CD4-positive, CD25-positive, alpha-beta regulatory T cell (primary cell): ENCODE results near the gene SNX5. TPM values are rescaled to one million over a fixed set of nuclear protein-coding genes. Genes with fewer than 3 reads are reported as not detected.

Experiments
- ATAC-seq, 2 donors: fragments of 150-1000 bp; cut with Tn5 transposase; one replicate each; pipeline ENCODE4 v1.10.0; 2021; ENCODE audit warnings: low read depth in 2 of 2, moderate number of reproducible peaks in 2 of 2, moderate library complexity in 1 of 2
- DNase-seq, 3 donors: peaks; one replicate each; pipeline versions ENCODE4 v3.0.0 to v3.0.0-alpha.2; 2012 to 2022; ENCODE audit warnings: mixed read lengths in 1 of 3
- H3K27ac ChIP-seq: one replicate; pipeline ENCODE4 v1.7.0; 2013; ENCODE audit warnings: mild to moderate bottlenecking, low read length; ENCODE audit not compliant: insufficient read depth, poor library complexity, severe bottlenecking
- H3K27me3 ChIP-seq: one replicate; pipeline ENCODE4 v1.7.0; 2013; ENCODE audit warnings: low read length; ENCODE audit not compliant: control insufficient read depth, insufficient read depth
- H3K36me3 ChIP-seq: one replicate; pipeline ENCODE4 v1.7.0; 2013; ENCODE audit warnings: mild to moderate bottlenecking, low read length, moderate library complexity; ENCODE audit not compliant: control insufficient read depth, insufficient read depth
- H3K4me1 ChIP-seq: 2 replicates; pipeline ENCODE4 v1.7.0; 2013; ENCODE audit warnings: mild to moderate bottlenecking, low read length; ENCODE audit not compliant: insufficient read depth, control insufficient read depth, poor library complexity, severe bottlenecking
- H3K4me3 ChIP-seq: one replicate; pipeline ENCODE4 v1.7.0; 2013; ENCODE audit warnings: low read depth, mild to moderate bottlenecking, low read length, moderate library complexity
- H3K9me3 ChIP-seq, 2 experiments: 1 replicate in 1 of 2; 2 replicates in 1 of 2; pipeline ENCODE4 v1.7.0; 2013; ENCODE audit warnings: low read length in 2 of 2, mild to moderate bottlenecking in 1 of 2, moderate library complexity in 1 of 2; ENCODE audit not compliant: control insufficient read depth in 2 of 2
- H3K27ac Mint-ChIP-seq, 3 donors: one replicate each; pipeline ENCODE4 v1.8.0; 2020 to 2022; ENCODE audit warnings: mild to moderate bottlenecking in 3 of 3, mixed read lengths in 3 of 3, moderate library complexity in 2 of 3
- H3K27me3 Mint-ChIP-seq: one replicate; pipeline ENCODE4 v1.8.0; 2022; ENCODE audit warnings: mild to moderate bottlenecking, mixed read lengths
- H3K36me3 Mint-ChIP-seq: one replicate; pipeline ENCODE4 v1.8.0; 2020; ENCODE audit warnings: mixed read lengths
- H3K4me1 Mint-ChIP-seq, 4 donors: one replicate each; pipeline ENCODE4 v1.8.0; 2020 to 2022; ENCODE audit warnings: mixed read lengths in 4 of 4, mild to moderate bottlenecking in 1 of 4
- H3K4me3 Mint-ChIP-seq, 4 donors: one replicate each; pipeline ENCODE4 v1.8.0; 2020 to 2022; ENCODE audit warnings: mild to moderate bottlenecking in 4 of 4, mixed read lengths in 4 of 4, moderate library complexity in 3 of 4
- H3K9me3 Mint-ChIP-seq, 7 donors: one replicate each; pipeline ENCODE4 v1.8.0; 2020 to 2022; ENCODE audit warnings: mixed read lengths in 7 of 7, mild to moderate bottlenecking in 3 of 7, moderate library complexity in 2 of 7
- polyA plus RNA-seq, 4 donors: library from polyadenylated mRNA; unstranded; fragments of 300-500 nt; fragmentation: Illumina TruSeq; gene quantifications; one replicate each; pipeline ENCODE4 v1.2.3, GENCODE V29; 2021
- total RNA-seq: library from RNA; stranded (reverse); gene quantifications from one replicate; pipeline ENCODE4 v1.2.3, GENCODE V29; 2022

The SNX5 gene
- total and polyA plus RNA-seq, 5 donors from 2014 or later = 71.9 to 82.8 (median 78.6) TPM

- Histone ChIP-seq H3K27ac (no peak overlapping the region), H3K27me3 (no peaks in the 10 kb centered on the region), H3K9me3 (no peaks in the 10 kb centered on the region), H3K4me1 (peaks cover 10% of the 10 kb centered on the region), H3K4me3 (no peak overlapping the region), H3K36me3 (peaks cover 55% of the 10 kb centered on the region)
- H3K4me3 Mint-ChIP-seq = no peak overlapping the region
- DNase-seq (no peak), ATAC-seq (no peak)
- peaks cover 0 to 13% (median 10%) of the 10 kb centered on the region in 4 donors for H3K4me1 Mint-ChIP-seq
- H3K36me3 Mint-ChIP-seq = peaks cover 21% of the 10 kb centered on the region
- H3K27me3 Mint-ChIP-seq = no peaks in the 10 kb centered on the region
- H3K9me3 Mint-ChIP-seq = no peaks in the 10 kb centered on the region
- H3K27ac Mint-ChIP-seq = no peak overlapping the region
Measured at GRCh38 chr20:17941826-17942196, 26.8 kb downstream of the SNX5 start.

- H3K9me3 Mint-ChIP-seq = no peaks in the 10 kb centered on the region
- H3K27me3 Mint-ChIP-seq = no peaks in the 10 kb centered on the region
- H3K4me3 Mint-ChIP-seq = no peak overlapping the region
- Histone ChIP-seq H3K36me3 (peaks cover 50% of the 10 kb centered on the region), H3K27ac (no peak overlapping the region), H3K4me1 (peaks cover 10% of the 10 kb centered on the region), H3K9me3 (no peaks in the 10 kb centered on the region), H3K4me3 (no peak overlapping the region), H3K27me3 (no peaks in the 10 kb centered on the region)
- H3K4me1 Mint-ChIP-seq = peaks cover 0 to 13% (median 10%) of the 10 kb centered on the region in 4 donors
- DNase-seq (no peak), ATAC-seq (no peak)
- peaks cover 16% of the 10 kb centered on the region for H3K36me3 Mint-ChIP-seq
- peak overlapping the region in 1 of 3 donors; percentile 69 for H3K27ac Mint-ChIP-seq
Measured at GRCh38 chr20:17941087-17941825, 27.3 kb downstream of the SNX5 start.

DNA sequence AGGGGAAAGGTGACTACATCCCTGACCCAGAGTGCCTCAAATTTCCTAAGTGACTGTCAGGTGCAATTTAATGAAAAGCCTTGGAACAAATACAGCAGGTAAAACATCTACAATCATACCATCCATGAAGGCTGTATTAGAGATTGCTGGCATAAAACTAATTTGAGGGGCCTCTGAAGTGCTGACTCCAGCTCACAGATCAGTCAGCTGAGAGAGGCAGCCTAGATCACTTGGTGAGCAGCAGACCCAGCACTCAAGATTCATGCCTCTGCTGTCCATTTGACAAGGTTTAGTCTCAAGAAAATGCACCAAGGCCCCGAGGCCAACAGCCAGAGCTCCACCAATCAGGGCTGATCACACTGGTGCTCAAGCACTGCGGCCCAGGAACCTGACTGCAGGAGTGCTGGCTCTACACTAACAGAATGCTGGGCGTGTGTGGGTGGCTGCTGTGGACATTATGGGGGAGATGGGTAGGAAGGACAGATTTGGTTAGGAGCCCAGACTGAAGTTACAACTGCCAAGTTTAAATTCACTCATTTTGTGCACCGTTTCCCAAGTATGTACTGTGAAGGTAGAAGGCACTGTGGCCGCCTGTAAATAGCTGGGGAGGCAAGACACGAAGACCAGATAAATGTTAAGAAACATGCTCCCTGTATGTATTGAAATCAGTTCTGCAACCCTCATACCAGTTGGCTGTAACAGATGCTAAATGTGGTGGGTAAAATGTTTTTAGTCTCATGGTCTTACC is 28.2 kb downstream of the SNX5 start:
- H3K4me3 Mint-ChIP-seq = no peak overlapping the region
- Histone ChIP-seq H3K36me3 (peaks cover 41% of the 10 kb centered on the region), H3K4me3 (no peak overlapping the region), H3K27ac (no peak overlapping the region), H3K27me3 (no peaks in the 10 kb centered on the region), H3K9me3 (no peaks in the 10 kb centered on the region), H3K4me1 (peaks cover 10% of the 10 kb centered on the region)
- H3K27ac Mint-ChIP-seq = peak overlapping the region; percentile 22 to 74 (median 69)
- H3K4me1 Mint-ChIP-seq = peaks cover 0 to 13% (median 10%) of the 10 kb centered on the region in 4 donors
- no peaks in the 10 kb centered on the region for H3K9me3 Mint-ChIP-seq
- ATAC-seq = no peak
- H3K36me3 Mint-ChIP-seq = peaks cover 15% of the 10 kb centered on the region
- no peaks in the 10 kb centered on the region for H3K27me3 Mint-ChIP-seq
- no peak for DNase-seq

GRCh38 chr20:17939622-17940223 is 28.9 kb downstream of the SNX5 start:
- no peak for DNase-seq
- no peak for ATAC-seq
- Mint-ChIP-seq H3K27me3 (no peaks in the 10 kb centered on the region), H3K9me3 (no peaks in the 10 kb centered on the region), H3K4me3 (no peak overlapping the region), H3K4me1 (peaks cover 0 to 13% (median 10%) of the 10 kb centered on the region in 4 donors), H3K36me3 (peaks cover 10% of the 10 kb centered on the region), H3K27ac (peak overlapping the region; percentile 59 to 76 (median 74))
- H3K9me3 ChIP-seq = no peaks in the 10 kb centered on the region
- H3K27ac ChIP-seq = no peak overlapping the region
- no peaks in the 10 kb centered on the region for H3K27me3 ChIP-seq
- no peak overlapping the region for H3K4me3 ChIP-seq
- H3K4me1 ChIP-seq = peaks cover 10% of the 10 kb centered on the region
- peaks cover 34% of the 10 kb centered on the region for H3K36me3 ChIP-seq

GRCh38 chr20:17938871-17939619 is 29.5 kb downstream of the SNX5 start:
- ATAC-seq = peak; percentile 85 to 86
- Histone ChIP-seq H3K36me3 (peaks cover 30% of the 10 kb centered on the region), H3K27ac (no peak overlapping the region), H3K4me3 (peak overlapping the region; percentile 13), H3K27me3 (no peaks in the 10 kb centered on the region), H3K9me3 (no peaks in the 10 kb centered on the region), H3K4me1 (peaks cover 10% of the 10 kb centered on the region)
- H3K4me1 Mint-ChIP-seq = peaks cover 0 to 13% (median 10%) of the 10 kb centered on the region in 4 donors
- H3K9me3 Mint-ChIP-seq = no peaks in the 10 kb centered on the region
- peaks cover 9% of the 10 kb centered on the region for H3K36me3 Mint-ChIP-seq
- peak overlapping the region in 1 of 3 donors; percentile 84 for H3K27ac Mint-ChIP-seq
- H3K27me3 Mint-ChIP-seq = no peaks in the 10 kb centered on the region
- peak overlapping the region in 1 of 4 donors; percentile 35 for H3K4me3 Mint-ChIP-seq
- DNase-seq = peak; percentile 27 to 67 (median 41)

DNA sequence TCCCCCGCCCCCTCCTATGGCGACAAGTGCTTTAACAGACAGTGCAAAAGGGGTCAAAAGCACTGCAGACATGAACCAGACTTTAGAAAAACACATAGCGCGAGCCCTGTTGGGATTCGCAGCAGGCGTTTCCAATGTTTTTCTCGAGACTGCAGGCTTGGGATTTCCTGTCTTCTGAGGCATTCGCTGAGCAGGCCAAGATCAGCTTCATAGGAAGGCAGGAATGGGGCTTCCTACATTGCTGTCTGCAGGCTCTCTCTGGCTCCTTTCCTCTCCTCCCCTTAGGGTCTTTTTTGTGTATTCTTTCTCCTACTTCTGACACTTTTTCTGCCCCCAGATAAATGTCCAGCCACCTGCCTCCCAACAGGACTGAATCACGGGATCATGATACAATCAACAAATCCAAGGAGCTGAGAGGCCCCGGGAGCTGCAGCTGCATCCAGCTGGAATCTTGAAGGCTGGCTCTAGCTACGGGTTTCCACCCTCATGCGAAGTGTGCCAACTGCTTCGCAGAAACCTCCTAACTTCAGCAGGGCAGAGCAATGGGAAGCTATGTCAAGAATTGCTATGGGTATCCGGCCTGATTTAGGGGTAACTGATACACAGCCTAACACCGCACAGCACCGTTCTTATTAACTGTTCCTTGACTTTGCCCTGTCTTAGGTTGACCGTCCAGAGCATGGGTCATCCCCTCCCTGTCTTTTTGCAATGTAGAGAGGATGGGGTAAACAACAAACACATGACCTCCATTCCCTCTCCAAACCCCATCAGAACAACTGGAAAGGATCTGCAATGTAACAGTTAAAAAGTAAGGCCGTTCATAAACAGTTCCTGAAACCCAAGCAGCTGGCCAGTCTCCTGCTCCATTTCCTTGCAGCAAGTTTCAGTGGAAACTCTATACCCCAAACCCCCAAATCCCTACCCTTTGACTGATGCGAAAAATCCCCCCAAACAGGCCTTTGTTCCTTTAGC is 31.5 kb downstream of the SNX5 start:
- Mint-ChIP-seq H3K9me3 (peaks cover 0 to 1% (median 0%) of the 10 kb centered on the region in 7 donors), H3K27ac (no peak overlapping the region), H3K36me3 (no peaks in the 10 kb centered on the region), H3K27me3 (no peaks in the 10 kb centered on the region), H3K4me1 (peaks cover 0 to 13% (median 8%) of the 10 kb centered on the region in 4 donors), H3K4me3 (no peak overlapping the region)
- Histone ChIP-seq H3K36me3 (peaks cover 11% of the 10 kb centered on the region), H3K9me3 (no peaks in the 10 kb centered on the region), H3K27me3 (no peaks in the 10 kb centered on the region), H3K4me3 (no peak overlapping the region), H3K27ac (no peak overlapping the region), H3K4me1 (peaks cover 10% of the 10 kb centered on the region)
- ATAC-seq (no peak), DNase-seq (no peak)
